HG02571 (cell line): ENCODE results near the gene ATP2A1.
"Not testable (repeated sequence)": the region's sequence is repeated elsewhere in the genome, so short reads cannot be mapped to it uniquely, and the experiment has no call there.

Experiments used
- ATAC-seq: cut with Tn5 transposase; IDR thresholded peaks from one replicate; pipeline ENCODE4 v1.9.1; 2021; ENCODE audit warnings: mild to moderate bottlenecking, moderate library complexity; ENCODE audit not compliant: unreplicated experiment

Gene ATP2A1

GRCh38 chr16:28880589-28880915 lies 2.3 kb downstream of the ATP2A1 start:
- no peak for ATAC-seq

DNA sequence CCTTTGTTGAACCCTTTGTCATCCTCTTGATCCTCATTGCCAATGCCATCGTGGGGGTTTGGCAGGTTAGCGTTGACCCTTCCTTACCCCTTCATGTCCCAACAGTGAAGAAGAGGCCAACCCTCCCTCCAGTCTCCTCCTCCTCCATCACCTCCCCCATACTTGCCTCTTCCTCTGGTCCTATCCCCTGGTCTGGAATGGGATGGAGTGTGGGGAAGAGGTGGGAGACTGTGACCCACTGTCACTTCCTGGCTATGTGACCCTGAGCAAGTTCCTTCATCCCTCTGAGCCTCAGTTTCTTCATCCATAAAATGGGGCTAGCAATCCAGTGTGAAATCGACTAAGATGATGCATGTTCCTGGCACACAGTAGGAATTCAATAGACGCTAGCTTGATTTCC lies 2.7 kb downstream of the ATP2A1 start:
- ATAC-seq, result no peak

DNA sequence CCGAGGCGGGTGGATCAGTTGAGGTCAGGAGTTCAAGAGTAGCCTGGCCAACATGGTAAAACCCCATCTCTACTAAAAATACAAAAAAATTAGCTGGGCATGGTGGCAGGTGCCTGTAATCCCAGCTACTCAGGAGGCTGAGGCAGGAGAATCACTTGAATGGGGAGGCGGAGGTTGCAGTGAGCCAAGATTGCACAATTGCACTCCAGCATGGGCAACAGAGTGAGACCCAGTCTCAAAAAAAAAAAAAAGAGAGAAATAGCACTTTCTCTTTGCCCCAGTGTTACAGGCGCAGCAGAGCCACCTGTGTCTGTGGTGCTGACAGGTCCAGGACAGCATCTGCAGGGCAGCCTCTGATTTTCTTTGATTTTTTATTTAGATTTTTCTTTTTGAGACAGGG lies 3.3 kb downstream of the ATP2A1 start:
- not testable (repeated sequence) for ATAC-seq

GRCh38 chr16:28882551-28883160 lies 4.4 kb downstream of the ATP2A1 start:
- no peak for ATAC-seq

DNA sequence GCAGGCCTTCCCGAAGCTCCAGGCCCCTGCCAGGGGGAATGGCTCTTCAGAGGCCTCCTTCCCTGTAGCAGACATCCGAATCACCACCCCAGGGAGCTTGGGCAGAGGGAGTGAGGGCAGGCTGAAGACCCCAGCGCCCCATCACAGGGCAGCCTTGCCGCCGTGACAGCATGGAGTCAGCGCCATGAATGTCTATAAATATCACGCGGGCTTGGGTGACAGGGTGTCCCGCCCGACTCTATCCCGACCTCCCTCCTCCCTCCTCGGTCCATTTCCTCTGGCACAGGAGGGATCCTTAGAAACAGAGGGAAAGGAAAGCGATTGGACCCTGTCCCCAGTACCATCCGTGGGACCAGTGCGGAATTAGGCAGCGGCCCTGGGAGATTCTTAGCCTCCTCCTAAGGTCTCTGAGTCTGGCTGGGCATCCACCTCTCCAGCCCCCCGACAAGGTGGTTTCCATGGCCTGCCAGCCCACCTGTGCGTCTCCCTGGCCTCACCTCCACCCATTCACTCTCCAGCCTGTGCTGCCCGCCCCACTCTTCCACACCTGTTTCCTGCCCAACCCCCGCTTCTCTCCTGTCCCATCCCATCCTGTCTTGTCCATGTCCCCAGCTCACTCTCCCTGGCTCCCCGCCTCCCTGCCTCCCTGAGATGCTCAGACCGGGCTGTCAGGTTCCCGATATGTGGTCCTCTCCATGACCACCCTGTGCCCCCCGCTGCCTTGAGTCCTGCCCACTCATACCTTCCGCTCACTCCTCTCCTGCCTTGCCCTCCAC lies 5.1 kb downstream of the ATP2A1 start:
- ATAC-seq, result no peak

GRCh38 chr16:28884045-28884444 lies 5.8 kb downstream of the ATP2A1 start:
- no peak for ATAC-seq

DNA sequence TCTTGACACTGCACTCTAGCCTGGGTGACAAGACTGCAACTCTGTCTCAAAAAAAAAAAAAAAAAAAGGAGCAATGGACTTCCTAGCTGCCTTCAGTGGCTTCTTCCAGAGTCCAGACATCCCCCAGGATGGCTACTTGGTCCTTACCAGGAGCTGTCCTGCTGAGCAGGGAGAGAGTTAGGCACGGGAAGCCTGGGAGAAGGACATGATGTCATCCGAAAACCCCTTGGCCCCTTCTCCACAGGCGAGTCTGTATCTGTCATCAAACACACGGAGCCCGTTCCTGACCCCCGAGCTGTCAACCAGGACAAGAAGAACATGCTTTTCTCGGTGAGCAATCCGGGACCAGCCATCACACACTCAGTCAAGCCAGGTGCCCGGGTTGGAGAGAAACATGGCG lies 8.7 kb downstream of the ATP2A1 start:
- no peak for ATAC-seq

- not testable (repeated sequence) for ATAC-seq
Measured at GRCh38 chr16:28890355-28890754, 12.1 kb downstream of the ATP2A1 start.

DNA sequence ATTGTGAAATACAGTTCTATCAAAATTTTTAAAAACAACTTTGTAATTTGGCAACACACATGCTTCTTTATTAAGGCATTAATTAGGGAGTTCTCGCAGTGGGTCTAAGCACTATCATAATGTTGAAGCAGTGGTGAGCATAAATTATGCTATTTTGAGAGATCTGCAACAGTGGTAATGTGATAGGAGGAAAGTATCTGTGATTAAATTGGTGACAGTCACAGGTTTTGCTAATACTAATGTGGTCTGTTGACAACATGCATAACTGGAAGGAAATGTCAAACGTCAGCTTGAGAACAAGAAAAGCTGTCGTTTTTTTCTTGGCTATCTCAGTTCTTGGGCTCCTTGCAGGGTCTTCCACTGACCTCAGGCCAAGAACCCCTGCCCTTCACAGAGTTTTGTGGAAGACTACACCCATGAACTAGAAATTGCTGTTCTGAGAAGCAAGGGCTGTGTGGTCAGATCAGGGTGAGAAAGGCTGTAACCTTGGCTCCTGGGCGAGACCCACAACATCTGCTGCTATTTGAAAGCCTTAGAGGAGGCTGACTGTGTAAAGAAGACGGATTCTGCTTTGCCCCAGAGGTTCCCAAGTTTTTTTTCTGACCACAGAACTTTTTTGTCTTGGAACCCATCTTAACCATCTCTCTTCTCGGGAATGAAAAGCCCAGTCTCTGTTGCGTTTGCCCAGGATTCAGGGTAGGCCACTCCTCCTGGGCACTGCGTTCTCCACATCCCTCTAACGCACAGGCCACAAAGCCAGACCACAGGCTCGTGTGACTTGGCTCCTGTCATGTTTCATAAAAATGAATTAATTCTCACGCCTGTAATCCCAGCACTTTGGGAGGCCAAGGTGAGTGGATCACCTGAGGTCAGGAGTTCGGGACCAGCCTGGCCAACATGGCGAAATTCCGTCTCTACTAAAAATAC lies 13.9 kb downstream of the ATP2A1 start:
- ATAC-seq, result no peak

GRCh38 chr16:28893291-28893690 lies 15.0 kb downstream of the ATP2A1 start:
- no peak for ATAC-seq

GRCh38 chr16:28895609-28896008 lies 17.3 kb downstream of the ATP2A1 start:
- no peak for ATAC-seq

- no peak for ATAC-seq
Measured at GRCh38 chr16:28897826-28898225, 19.5 kb downstream of the ATP2A1 start.

GRCh38 chr16:28898266-28898665 lies 20.0 kb downstream of the ATP2A1 start:
- no peak for ATAC-seq

- ATAC-seq, result no peak
Measured at GRCh38 chr16:28898942-28899341, 20.7 kb downstream of the ATP2A1 start.

DNA sequence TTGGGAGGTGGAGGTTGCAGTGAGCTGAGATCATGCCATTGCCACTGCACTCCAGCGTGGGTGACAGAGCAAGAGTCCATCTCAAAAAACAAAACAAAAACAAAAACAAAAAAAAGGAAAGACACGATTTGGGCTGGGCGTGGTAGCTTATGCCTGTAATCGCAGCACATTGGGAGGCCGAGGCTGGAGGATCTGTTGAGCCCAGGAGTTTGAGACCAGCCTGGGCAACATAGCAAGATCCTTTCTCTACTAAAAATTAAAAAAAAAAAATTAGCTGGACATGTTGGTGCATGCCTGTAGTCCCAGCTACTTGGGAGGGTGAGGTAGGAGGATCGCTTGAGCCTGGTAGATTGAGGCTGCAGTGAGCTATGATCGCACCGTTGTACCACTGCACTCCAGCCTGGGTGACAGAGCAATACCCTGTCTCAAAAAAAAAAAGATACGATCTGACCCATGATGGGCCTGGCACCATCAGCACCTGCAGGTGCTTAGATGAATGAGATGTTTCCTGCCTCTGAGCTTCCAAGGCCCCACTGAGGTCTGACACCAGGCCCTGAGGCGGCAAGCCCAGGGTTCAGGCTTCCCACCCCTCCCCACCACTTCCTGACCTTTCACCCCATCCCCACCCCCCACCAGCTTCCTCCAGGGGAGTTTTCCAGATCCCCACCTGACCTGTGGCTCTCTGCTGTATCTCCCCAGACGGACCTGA lies 21.7 kb downstream of the ATP2A1 start:
- ATAC-seq, result no peak

DNA sequence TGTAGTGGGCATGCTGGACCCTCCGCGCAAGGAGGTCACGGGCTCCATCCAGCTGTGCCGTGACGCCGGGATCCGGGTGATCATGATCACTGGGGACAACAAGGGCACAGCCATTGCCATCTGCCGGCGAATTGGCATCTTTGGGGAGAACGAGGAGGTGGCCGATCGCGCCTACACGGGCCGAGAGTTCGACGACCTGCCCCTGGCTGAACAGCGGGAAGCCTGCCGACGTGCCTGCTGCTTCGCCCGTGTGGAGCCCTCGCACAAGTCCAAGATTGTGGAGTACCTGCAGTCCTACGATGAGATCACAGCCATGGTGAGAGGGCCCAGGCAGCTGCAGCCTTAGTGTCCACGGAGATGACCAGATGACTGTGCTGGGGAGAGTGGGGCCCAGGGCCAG lies 22.3 kb downstream of the ATP2A1 start:
- ATAC-seq, result no peak

DNA sequence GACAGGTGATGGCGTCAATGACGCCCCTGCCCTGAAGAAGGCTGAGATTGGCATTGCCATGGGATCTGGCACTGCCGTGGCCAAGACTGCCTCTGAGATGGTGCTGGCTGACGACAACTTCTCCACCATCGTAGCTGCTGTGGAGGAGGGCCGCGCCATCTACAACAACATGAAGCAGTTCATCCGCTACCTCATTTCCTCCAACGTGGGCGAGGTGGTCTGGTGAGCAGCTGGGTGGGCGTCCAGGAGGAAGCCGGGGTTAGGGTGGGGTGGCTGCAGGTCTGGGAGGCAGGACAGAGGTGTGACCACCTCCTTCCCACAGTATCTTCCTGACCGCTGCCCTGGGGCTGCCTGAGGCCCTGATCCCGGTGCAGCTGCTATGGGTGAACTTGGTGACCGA lies 23.6 kb downstream of the ATP2A1 start:
- ATAC-seq, result no peak

GRCh38 chr16:28902909-28903308 lies 24.6 kb downstream of the ATP2A1 start:
- no peak for ATAC-seq

DNA sequence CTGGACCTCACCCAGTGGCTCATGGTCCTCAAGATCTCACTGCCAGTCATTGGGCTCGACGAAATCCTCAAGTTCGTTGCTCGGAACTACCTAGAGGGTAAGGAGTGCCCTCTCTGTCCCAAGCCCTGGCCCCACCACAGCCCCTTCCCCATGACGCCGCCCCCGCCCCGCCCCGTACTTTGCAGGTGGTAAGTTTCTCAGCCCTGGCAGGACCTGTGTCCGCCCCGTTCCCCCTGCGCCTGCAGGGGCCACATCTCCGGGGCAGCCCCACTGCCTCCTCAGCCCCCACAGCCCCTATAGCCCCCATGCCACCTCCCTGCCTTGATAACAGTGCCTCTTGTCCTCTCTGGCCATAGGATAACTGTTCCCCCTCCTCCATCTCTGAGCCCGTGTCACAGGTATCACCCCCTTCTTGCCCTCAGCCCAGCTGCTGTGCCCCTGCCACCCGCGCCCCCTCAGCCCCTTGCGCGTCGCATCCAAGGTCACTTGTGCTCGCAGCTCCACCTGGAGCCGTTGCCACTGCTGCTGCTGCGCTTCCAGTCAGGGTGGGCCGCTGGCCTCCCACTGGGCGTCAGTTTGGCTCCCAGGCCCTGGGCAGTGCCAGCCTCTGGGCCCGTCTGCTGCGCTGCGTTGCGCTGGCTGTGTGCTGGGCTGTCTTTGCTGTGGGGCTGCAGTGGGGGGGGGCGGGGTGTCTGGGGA lies 25.2 kb downstream of the ATP2A1 start:
- no peak for ATAC-seq

DNA sequence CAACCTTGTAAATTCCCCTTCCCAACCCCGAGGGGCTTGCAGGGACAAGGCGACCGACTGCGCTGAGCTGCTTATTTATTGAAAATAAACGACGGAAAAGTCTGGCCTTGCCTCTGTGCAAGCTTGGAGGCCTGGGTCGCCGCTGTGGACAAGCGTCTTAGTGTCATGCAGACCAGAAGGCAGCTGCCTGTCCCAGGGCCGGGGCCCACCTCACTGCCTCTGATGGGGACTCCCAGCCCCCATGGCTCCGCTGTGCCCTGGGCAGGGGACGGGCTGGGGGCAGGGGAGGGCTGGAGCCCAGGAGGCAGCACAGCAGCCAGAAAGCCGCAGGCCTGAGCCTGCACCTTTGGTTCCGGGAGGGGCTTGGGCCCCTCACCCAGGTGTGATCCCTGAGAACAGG lies 26.1 kb downstream of the ATP2A1 start:
- ATAC-seq, result no peak

DNA sequence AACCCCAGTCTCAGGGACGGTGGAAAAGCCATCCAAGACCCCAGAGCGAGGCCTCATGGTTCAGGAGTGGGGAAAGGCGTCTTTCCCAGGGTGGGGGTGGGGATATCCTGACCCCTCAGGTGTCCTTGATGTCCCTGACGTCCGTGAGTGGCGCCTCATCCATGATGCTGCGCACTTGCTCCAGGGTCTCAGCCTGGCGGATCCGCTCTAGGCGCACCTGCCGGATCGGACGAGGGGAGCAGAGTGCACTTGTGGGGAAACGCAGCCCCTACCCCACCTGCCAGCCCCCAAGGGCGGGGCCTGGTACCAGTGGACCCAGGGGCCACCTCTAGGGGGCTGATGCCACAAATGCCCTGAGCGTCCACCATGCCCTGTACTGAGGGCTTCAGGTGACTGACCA lies 26.5 kb downstream of the ATP2A1 start:
- ATAC-seq, result no peak
